GM19328 (cell line): Measurements from ENCODE around the gene PTPN5.
"Not testable (repeated sequence)": the region's sequence is repeated elsewhere in the genome, so short reads cannot be mapped to it uniquely, and the experiment has no call there.

ENCODE experiments used
- ATAC-seq: cut with Tn5 transposase; IDR thresholded peaks from one replicate; pipeline ENCODE4 v1.9.1; 2021; ENCODE audit warnings: mild to moderate bottlenecking, moderate library complexity; ENCODE audit not compliant: unreplicated experiment

The PTPN5 gene

DNA sequence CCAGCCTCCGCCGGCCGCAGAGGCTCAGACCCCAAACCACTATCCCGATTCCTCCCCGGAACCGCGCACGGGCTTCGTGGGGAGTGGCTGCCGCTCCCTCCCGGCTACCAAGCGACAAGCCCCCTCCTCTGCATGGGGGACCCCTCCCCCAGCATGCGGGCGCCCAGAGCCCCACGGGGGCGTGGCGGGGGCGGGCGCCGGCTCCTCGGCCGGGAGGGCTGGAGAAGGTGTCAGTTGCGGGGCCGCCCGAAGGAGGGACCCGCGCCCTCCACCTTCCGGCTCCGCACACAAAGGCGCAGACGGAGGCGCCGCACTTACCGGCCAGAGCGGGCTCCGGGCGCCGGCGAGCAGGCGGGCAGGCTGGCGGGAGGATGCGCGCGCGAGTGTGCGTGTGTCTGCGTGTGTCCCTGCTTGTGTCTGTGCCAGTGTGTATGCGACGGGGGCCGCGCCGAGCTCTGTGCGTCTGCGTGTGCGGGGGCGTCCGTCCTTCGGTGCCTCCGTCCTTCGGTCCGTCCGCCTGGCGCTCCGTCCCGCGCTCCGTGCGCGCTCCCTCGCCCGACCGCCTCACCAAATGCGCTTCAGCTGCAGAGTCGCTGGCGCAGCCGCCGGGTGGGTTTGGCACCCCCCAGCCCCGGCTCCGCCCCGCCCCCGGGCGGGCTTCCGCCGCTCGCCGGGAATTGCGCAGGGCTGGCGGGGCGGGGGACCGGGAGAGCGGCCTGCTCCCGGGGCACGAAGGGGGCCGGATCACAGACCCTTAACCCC, at the start of gene PTPN5:
TSS of gene PTPN5 (minus strand) at position 592 of the 762 bp plus-strand sequence. CDS start 19,840 bp downstream, outside the sequence.
- ATAC-seq, result no peak

DNA sequence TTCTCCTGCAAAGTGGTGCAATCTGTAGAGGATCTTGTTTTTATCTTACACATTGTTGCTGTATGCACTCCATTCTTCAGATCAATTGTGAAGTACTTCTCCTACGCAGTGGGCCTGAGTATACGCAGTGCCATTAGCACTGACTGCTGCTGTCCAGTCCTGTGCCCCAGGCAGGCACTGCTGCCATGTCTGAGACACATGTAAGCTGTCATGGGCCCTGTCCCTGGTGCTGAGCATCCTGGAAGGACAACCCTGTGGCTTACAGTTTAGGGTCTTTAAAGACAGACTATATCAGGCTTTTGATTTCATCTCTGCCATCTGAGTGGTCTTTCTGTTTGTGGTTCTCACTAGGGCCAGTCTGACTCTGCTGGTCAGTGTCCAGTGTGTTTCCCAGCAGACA, 44.8 kb upstream of the PTPN5 start:
- ATAC-seq, result no peak

- no peak for ATAC-seq
Observed at GRCh38 chr11:18834754-18835466, 43.3 kb upstream of the PTPN5 start.

GRCh38 chr11:18820160-18820559, 28.6 kb upstream of the PTPN5 start:
- ATAC-seq, result not testable (repeated sequence)

GRCh38 chr11:18804199-18804999, 12.8 kb upstream of the PTPN5 start:
- no peak for ATAC-seq

- ATAC-seq, result no peak
Observed at GRCh38 chr11:18802381-18803257, 11.0 kb upstream of the PTPN5 start.

DNA sequence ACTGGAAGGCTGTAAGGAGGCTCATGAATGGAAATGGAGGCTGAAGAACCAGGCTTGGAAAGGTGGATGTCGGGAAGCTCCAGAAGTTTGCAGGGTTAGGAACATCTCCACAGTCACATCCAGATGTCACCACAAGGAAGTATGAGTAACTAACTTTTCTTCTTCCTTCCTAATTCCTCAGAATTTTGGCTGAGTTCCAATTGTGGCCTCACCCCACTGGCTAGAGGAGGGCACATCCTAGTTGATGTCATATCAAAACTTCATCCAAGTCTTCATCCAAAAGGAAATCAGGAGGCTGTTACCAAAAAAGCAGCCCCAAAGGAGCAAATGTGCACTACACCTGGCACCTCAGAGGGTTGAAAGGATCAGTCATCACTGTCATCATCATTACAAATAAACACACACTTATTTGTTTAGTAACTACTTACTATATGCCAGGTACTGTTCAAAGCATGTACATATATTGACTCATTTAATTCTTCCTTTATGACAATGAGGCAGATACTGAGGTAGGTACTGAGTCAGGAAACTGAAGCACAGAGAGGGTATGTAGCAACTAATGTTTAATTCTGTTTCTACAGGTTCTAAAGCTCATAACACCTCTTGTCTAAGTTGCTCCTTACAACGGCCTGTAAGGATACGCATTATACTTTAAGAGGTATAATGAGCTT, 7.3 kb upstream of the PTPN5 start:
- no peak for ATAC-seq

GRCh38 chr11:18794956-18795355, 3.4 kb upstream of the PTPN5 start:
- ATAC-seq, result no peak

GRCh38 chr11:18792827-18793226, 1.2 kb upstream of the PTPN5 start:
- no peak for ATAC-seq

GRCh38 chr11:18791969-18792628, 501 bp upstream of the PTPN5 start:
- ATAC-seq, result no peak

GRCh38 chr11:18790883-18791206, 753 bp downstream of the PTPN5 start:
- ATAC-seq, result no peak

DNA sequence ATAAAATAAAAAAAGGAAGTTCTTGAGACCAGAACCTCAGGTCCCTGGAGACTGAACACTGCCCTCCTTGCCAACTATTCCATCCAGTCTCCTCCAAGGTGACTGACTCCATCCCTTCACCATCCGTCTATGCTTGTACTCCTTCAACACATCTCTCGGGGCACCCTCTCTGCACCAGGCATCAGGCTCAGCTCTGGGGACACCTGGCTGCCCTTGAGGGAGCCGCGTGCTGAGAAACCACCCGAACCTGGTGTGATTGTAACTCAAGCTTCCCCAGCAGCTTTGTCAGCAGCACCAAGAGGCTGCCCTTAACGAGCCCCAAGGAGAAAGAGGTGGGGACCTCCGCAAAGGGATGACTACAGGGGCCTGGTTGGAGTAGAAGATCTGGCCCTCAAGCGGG, 1.7 kb downstream of the PTPN5 start:
- ATAC-seq, result no peak

- ATAC-seq, result no peak
Observed at GRCh38 chr11:18785411-18785810, 6.2 kb downstream of the PTPN5 start.

GRCh38 chr11:18780896-18781295, 10.7 kb downstream of the PTPN5 start:
- ATAC-seq, result no peak

DNA sequence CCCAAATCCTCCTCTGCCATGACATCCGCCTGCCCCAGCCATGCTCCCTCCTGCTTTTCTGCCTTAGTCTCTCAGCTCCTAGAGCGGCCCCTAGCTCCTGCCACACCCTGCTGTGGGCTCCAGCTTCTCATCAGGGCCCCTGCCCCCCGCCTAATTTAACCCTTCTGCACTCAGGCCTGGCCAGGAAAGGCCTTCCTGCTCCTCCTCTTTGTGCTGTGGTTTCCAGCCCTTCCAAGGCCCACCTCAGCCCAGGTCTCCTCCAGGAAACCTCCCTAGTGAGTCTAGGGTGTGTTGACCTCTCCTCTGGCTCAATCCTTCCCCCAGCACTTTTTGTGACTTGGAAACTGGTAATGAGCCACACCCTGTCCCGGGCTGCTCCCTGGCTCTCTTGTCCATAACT, 11.3 kb downstream of the PTPN5 start:
- ATAC-seq, result no peak

DNA sequence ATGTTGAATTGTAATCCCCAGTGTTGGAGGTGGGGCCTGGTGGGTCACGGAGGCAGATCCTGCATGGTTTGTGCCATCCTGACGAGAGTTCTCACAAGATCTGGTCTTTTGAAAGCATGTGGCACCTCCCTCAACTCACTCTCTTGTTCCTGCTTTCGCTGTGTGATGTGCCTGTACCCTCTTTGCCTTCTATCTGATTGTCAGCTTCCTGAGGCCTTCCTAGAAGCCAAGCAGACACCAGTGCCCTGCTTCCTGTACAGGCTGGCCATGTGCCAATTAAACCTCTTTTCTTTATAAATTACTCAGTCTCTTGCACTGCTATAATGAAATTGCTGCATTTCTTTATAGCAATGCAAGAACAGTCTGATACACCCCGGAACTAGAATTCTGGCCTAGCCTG, 13.1 kb downstream of the PTPN5 start:
- no peak for ATAC-seq

DNA sequence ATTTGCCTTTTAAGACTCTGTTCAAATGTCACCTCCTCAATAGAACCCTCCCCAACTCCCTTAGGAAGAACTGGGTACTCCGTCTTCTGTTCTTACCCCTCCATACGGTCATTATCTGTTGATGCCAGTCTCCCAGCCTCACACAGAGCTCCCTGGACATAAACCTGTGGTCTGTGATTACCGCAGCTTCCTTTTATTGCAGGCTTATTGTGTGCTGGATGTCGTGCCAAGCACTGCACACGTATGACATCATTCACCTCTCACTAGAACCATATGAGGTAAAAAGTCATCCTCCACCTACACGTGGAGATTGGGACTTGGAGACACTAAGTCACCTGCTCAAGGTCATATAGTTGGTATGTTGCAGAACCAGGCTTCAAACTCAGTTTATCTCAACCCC, 15.3 kb downstream of the PTPN5 start:
- no peak for ATAC-seq

DNA sequence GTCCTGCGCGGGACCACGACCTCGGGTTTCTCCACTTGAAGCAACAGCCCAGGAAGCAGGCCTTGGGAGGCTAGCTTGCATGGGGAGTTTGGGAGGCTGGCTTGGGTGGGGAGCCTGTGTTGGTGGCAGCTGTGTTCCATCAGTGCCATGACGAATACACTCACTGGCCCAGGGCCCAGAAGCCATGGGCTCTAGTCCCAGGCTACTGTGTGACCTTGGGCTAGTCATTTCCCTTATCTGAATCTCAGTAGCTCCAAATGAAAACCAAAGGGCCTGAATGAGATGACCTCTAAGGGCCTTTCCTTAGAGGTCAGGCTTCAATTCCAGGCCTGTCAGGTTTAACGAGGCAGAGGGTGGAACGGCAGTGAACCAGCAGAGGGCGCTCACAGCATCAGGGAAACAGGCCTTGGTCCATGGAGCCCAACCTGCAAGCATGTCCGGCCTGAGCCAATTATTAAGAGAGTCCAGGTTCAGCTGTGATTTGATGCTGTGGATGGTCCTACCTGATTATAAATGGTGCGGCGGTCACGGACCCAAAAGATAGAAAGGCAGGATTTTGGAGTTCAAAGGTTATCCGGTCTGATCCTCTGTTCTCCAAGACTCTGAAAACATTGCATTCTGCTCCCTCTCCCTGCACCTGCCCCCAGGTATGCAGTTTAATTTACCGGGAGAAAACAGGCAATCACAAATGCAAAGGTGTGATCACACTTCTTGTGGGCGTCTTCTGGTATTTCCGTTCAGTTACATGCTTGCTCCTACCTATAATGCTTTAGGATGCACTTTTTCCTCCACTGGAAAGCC, 15.9 kb downstream of the PTPN5 start:
- peak; percentile 85 for ATAC-seq

DNA sequence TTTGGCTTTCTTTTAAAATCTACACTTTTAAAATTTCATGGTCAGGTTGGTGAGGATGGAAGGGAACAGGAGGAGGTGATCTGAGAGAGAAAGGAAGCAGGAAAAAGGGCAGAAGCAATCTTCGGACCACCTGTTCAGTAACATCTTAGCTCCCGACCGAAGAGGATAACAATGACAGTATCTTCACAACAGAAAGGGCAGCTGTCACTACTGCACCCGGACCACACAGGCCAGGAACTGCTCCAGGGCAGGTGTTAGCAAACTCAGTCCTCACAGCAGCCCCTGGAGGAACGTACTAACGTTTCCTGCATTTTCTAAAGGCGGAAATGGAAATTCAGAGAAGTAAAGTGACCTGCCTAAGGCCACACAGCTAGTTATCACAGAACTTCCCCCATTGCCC, 16.8 kb downstream of the PTPN5 start:
- ATAC-seq, result no peak
